22Rv1 (cell line): ENCODE results near the gene ZNF76.

ENCODE experiments used
- H3K27ac ChIP-seq: fragments of 450-650 bp; 2 replicates; pipeline ENCODE4 v1.5.1; 2017
- CTCF ChIP-seq: fragments of 450-650 bp; IDR thresholded peaks from 2 replicates; pipeline ENCODE4 v1.5.1; 2017; ENCODE audit warnings: mild to moderate bottlenecking
- ZFX ChIP-seq: fragments of 450-650 bp; IDR thresholded peaks from 2 replicates; pipeline ENCODE4 v1.6.1; 2017; ENCODE audit warnings: antibody characterized with exemption, borderline replicate concordance

ZNF76 gene

DNA sequence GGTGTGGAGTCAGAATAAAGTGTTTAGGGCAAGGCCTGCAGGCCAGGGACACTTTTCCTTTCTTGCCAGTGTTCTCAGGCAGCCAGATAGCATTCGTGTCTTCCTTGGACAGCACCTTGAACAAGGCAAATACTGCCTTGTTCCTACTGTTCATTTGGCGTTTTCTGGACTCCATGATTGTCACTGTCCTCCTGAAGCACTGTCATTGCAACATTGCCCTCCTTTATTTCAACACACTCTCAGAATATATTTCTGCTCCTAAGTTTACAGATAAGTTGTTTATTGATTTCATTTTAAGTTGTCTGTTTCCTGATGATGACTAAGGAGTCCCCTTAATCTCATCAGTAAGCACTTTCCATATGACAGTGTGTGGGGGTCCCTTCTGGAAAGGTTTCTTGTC lies 22.9 kb downstream of the ZNF76 start:
- TF ChIP-seq CTCF (no peak), ZFX (no peak)

GRCh38 chr6:35283361-35283760 lies 23.8 kb downstream of the ZNF76 start:
- H3K27ac ChIP-seq = no peak overlapping the region

More for the DNA sequence above, 22.9 kb downstream of the ZNF76 start:
- no peak overlapping the region for H3K27ac ChIP-seq

GRCh38 chr6:35287671-35288396 lies 28.3 kb downstream of the ZNF76 start:
- TF ChIP-seq ZFX (no peak), CTCF (no peak)
- no peak overlapping the region for H3K27ac ChIP-seq

More at GRCh38 chr6:35283361-35283760, 23.8 kb downstream of the ZNF76 start:
- TF ChIP-seq ZFX = no peak
- TF ChIP-seq CTCF = no peak

DNA sequence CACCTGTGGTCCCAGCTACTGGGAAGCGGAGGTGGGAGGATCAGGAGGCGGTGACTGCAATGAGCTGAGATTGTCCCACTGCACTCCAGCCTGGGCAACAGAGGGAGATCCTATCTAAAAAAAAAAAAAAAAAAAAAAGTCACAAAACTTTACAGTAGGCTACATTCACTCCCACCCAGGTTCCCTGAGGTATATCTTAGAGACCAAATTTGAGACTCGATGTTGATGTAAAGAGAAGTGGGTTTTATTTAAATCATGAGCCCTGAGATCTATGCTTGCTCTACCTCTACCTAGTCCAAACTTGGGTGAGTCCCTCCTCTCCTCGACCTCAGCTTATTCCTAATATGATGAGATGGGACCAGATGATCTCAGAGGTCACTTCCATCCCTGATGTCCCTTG lies 29.3 kb downstream of the ZNF76 start:
- TF ChIP-seq CTCF (no peak), ZFX (no peak)
- no peak overlapping the region for H3K27ac ChIP-seq

- TF ChIP-seq ZFX = no peak
- TF ChIP-seq CTCF = no peak
- H3K27ac ChIP-seq = no peak overlapping the region
Measured at GRCh38 chr6:35291491-35291890, 32.0 kb downstream of the ZNF76 start.

DNA sequence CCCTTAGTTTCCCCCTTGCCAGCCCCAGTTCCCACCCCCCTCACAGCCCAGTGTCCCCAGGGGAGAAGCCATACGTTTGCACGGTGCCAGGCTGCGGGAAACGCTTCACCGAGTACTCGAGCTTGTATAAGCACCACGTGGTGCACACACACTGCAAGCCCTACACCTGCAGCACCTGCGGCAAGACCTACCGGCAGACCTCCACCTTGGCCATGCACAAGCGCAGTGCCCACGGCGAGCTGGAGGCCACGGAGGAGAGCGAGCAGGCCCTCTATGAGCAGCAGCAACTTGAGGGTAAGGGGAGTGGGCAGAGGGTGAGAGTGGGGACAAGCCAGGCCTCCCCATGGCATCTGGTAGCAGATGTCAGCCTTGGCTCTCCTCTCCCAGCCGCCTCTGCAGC lies 33.0 kb downstream of the ZNF76 start:
- H3K27ac ChIP-seq = no peak overlapping the region
- no peak for TF ChIP-seq CTCF
- TF ChIP-seq ZFX = no peak

- TF ChIP-seq CTCF (no peak), ZFX (no peak)
- H3K27ac ChIP-seq = no peak overlapping the region
Measured at GRCh38 chr6:35293681-35294080, 34.1 kb downstream of the ZNF76 start.
